Natural killer cell (primary cell): ENCODE measurements around the gene UGT1A1. TPM values are rescaled to one million over a fixed set of nuclear protein-coding genes. Genes with fewer than 3 reads are reported as not detected.

Source experiments
- ATAC-seq, 3 donors: fragments of 150-1000 bp in 2 of 3; fragments of 200-7000 bp in 1 of 3; cut with Tn5 transposase; 1 replicate in 1 of 3; 2 replicates in 2 of 3; pipeline ENCODE4 v1.10.0; 2021; ENCODE audit warnings: mild to moderate bottlenecking in 2 of 3, moderate library complexity in 2 of 3
- DNase-seq, 2 donors: peaks; one replicate each; pipeline versions ENCODE4 v3.0.0 to v3.0.0-alpha.2; 2013 to 2021; ENCODE audit warnings: mixed read lengths in 1 of 2
- H3K27ac ChIP-seq: one replicate; pipeline ENCODE4 v1.5.1; 2013; ENCODE audit warnings: mild to moderate bottlenecking, low read length
- H3K27me3 ChIP-seq: one replicate; pipeline ENCODE4 v1.6.1; 2013; ENCODE audit warnings: low read length; ENCODE audit not compliant: control insufficient read depth, insufficient read depth
- H3K36me3 ChIP-seq: one replicate; pipeline ENCODE4 v1.6.1; 2013; ENCODE audit warnings: low read length; ENCODE audit not compliant: control insufficient read depth, insufficient read depth
- H3K4me1 ChIP-seq: one replicate; pipeline ENCODE4 v1.6.1; 2013; ENCODE audit warnings: low read length; ENCODE audit not compliant: control insufficient read depth, insufficient read depth
- H3K4me3 ChIP-seq: one replicate; pipeline ENCODE4 v1.5.1; 2013; ENCODE audit warnings: low read length
- H3K9me3 ChIP-seq: one replicate; pipeline ENCODE4 v1.6.1; 2013; ENCODE audit warnings: low read length; ENCODE audit not compliant: control insufficient read depth, insufficient read depth
- H3K27ac Mint-ChIP-seq, 2 donors: one replicate each; pipeline ENCODE4 v1.8.0; 2022; ENCODE audit warnings: mild to moderate bottlenecking in 2 of 2, mixed read lengths in 2 of 2, moderate library complexity in 1 of 2
- H3K27me3 Mint-ChIP-seq, 2 donors: one replicate each; pipeline ENCODE4 v1.8.0; 2022; ENCODE audit warnings: low read depth in 2 of 2, mixed read lengths in 2 of 2
- H3K36me3 Mint-ChIP-seq: one replicate; pipeline ENCODE4 v1.8.0; 2022; ENCODE audit warnings: mixed read lengths
- H3K4me1 Mint-ChIP-seq, 2 donors: one replicate each; pipeline ENCODE4 v1.8.0; 2022; ENCODE audit warnings: mixed read lengths in 2 of 2
- H3K4me3 Mint-ChIP-seq: one replicate; pipeline ENCODE4 v1.8.0; 2022; ENCODE audit warnings: mild to moderate bottlenecking, moderate library complexity, mixed read lengths
- H3K9me3 Mint-ChIP-seq, 2 donors: one replicate each; pipeline ENCODE4 v1.8.0; 2022; ENCODE audit warnings: mixed read lengths in 2 of 2
- WGBS: methylation state at CpG from one replicate; pipeline ENCODE4 v1.1.7; 2013; ENCODE audit warnings: missing lambda C conversion rate; ENCODE audit not compliant: insufficient coverage; 5-methylcytosine and 5-hydroxymethylcytosine counted together
- intact Hi-C: fragments of 100-400 bp; cut with micrococcal nuclease; formaldehyde crosslinking; loops from one replicate; pipeline ENCODE4 v1.14.2; 2022
- total RNA-seq, 4 donors: library from RNA; stranded (reverse); fragments of 120-200 nt in 1 of 4; gene quantifications; one replicate each; pipeline versions ENCODE4 v1.2.3 to v1.2.4, GENCODE V29; 2013 to 2022
- TF ChIP-seq, protein P1 (sequence below): fragments of 200-600 bp; IDR thresholded peaks from one replicate; pipeline ENCODE4 v1.8.0; 2022; ENCODE audit warnings: antibody characterized with exemption

UGT1A1 gene
- total RNA-seq, 3 donors from 2014 or later (not counting 1 experiment from before 2014, with no cell fraction given) = not detected

DNA sequence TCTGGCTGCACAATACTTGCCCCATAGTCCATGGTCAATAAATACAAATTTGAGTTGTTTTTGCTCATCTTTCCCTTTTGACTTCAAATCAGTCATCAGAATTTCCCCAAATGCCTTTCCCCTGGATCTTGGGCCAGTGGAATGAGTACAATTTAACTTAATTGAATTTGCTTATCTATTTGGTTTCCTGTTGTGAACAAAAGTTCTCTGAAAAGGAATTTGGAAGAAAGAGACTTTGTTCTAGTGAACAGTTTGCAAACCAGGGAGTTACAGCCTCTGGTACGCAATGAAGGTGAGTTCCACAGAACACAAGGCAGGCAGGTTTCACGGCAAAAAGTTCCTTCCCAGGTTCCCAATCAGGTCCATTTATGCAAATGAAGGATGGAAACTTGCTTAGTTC lies 1.2 kb upstream of the UGT1A1 start:
- no peaks in the 10 kb centered on the region for H3K36me3 Mint-ChIP-seq
- no peak for ATAC-seq
- Histone ChIP-seq H3K4me3 (no peak overlapping the region), H3K9me3 (no peaks in the 10 kb centered on the region), H3K36me3 (no peaks in the 10 kb centered on the region), H3K27me3 (no peaks in the 10 kb centered on the region), H3K4me1 (no peaks in the 10 kb centered on the region), H3K27ac (no peak overlapping the region)
- H3K27ac Mint-ChIP-seq = no peak overlapping the region
- WGBS = 90% methylated on average over 2 of the region's 2 CpGs
- no peak overlapping the region for H3K4me3 Mint-ChIP-seq
- TF ChIP-seq, protein P1, sequence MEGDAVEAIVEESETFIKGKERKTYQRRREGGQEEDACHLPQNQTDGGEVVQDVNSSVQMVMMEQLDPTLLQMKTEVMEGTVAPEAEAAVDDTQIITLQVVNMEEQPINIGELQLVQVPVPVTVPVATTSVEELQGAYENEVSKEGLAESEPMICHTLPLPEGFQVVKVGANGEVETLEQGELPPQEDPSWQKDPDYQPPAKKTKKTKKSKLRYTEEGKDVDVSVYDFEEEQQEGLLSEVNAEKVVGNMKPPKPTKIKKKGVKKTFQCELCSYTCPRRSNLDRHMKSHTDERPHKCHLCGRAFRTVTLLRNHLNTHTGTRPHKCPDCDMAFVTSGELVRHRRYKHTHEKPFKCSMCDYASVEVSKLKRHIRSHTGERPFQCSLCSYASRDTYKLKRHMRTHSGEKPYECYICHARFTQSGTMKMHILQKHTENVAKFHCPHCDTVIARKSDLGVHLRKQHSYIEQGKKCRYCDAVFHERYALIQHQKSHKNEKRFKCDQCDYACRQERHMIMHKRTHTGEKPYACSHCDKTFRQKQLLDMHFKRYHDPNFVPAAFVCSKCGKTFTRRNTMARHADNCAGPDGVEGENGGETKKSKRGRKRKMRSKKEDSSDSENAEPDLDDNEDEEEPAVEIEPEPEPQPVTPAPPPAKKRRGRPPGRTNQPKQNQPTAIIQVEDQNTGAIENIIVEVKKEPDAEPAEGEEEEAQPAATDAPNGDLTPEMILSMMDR = no peak
- no peak for DNase-seq
- no peaks in the 10 kb centered on the region for H3K9me3 Mint-ChIP-seq
- H3K27me3 Mint-ChIP-seq = peaks cover 10 to 14% of the 10 kb centered on the region in 2 donors
- intact Hi-C loops = no loop called here
- no peaks in the 10 kb centered on the region for H3K4me1 Mint-ChIP-seq

GRCh38 chr2:233761040-233761769 lies 1.1 kb downstream of the UGT1A1 start:
- intact Hi-C loops = no loop called here
- H3K27me3 Mint-ChIP-seq = peaks cover 18% of the 10 kb centered on the region in 2 donors
- 90% methylated on average over 4 of the region's 4 CpGs for WGBS
- H3K27ac Mint-ChIP-seq = no peak overlapping the region
- no peak for ATAC-seq
- no peaks in the 10 kb centered on the region for H3K4me1 Mint-ChIP-seq
- Histone ChIP-seq H3K9me3 (no peaks in the 10 kb centered on the region), H3K4me1 (no peaks in the 10 kb centered on the region), H3K4me3 (no peak overlapping the region), H3K36me3 (no peaks in the 10 kb centered on the region), H3K27ac (no peak overlapping the region), H3K27me3 (no peaks in the 10 kb centered on the region)
- no peak overlapping the region for H3K4me3 Mint-ChIP-seq
- no peaks in the 10 kb centered on the region for H3K9me3 Mint-ChIP-seq
- no peaks in the 10 kb centered on the region for H3K36me3 Mint-ChIP-seq
- TF ChIP-seq, protein P1 = no peak
- no peak for DNase-seq

GRCh38 chr2:233764264-233764663 lies 4.2 kb downstream of the UGT1A1 start:
- no peaks in the 10 kb centered on the region for H3K36me3 Mint-ChIP-seq
- no peaks in the 10 kb centered on the region for H3K9me3 Mint-ChIP-seq
- 75% methylated on average over 7 of the region's 7 CpGs for WGBS
- no peak overlapping the region for H3K27ac ChIP-seq
- TF ChIP-seq, protein P1 = no peak
- no peak overlapping the region for H3K27ac Mint-ChIP-seq
- H3K9me3 ChIP-seq = no peaks in the 10 kb centered on the region
- H3K4me3 ChIP-seq = no peak overlapping the region
- no peaks in the 10 kb centered on the region for H3K4me1 Mint-ChIP-seq
- peaks cover 26 to 31% of the 10 kb centered on the region in 2 donors for H3K27me3 Mint-ChIP-seq
- no peaks in the 10 kb centered on the region for H3K36me3 ChIP-seq
- peaks cover 4% of the 10 kb centered on the region for H3K27me3 ChIP-seq
- no peak for ATAC-seq
- no peak for DNase-seq
- H3K4me3 Mint-ChIP-seq = no peak overlapping the region
- intact Hi-C loops = no loop called here
- no peaks in the 10 kb centered on the region for H3K4me1 ChIP-seq

DNA sequence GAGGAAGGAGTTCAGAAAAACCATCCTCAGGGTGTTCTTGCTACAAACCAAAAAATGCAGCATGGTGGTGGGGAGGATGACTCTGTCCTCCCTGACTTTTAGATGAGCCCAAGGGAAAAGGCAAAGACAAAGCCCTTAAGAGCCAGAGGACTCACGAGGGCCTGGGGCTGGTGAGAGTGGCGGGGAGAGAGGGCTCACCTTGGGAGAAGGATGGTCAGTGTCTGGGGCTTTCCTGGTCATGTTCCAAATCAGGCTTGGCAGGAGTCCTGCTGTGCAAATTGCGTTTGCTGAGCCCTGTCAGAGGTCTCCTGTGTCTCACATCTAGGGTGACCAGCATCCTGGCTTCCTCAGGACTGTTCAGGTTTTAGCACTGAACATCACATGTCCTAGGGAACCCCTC lies 4.7 kb downstream of the UGT1A1 start:
- Histone ChIP-seq H3K4me1 (no peaks in the 10 kb centered on the region), H3K4me3 (no peak overlapping the region), H3K36me3 (no peaks in the 10 kb centered on the region), H3K27me3 (peaks cover 4% of the 10 kb centered on the region), H3K27ac (no peak overlapping the region), H3K9me3 (no peaks in the 10 kb centered on the region)
- Mint-ChIP-seq H3K36me3 (no peaks in the 10 kb centered on the region), H3K27ac (no peak overlapping the region), H3K4me1 (no peaks in the 10 kb centered on the region), H3K4me3 (no peak overlapping the region), H3K9me3 (no peaks in the 10 kb centered on the region), H3K27me3 (peaks cover 28 to 36% of the 10 kb centered on the region in 2 donors)
- intact Hi-C loops = no loop called here
- no peak for DNase-seq
- TF ChIP-seq, protein P1 = no peak
- no peak for ATAC-seq
- 72% methylated on average over 3 of the region's 3 CpGs for WGBS
